Ovary (tissue), 3 donors: ENCODE measurements around the gene KRTAP10-6.

Experiments used
- POLR2A ChIP-seq: fragments of 450-650 bp; IDR thresholded peaks from one replicate; pipeline ENCODE4 v1.6.1; 2017; ENCODE audit warnings: antibody characterized with exemption, mild to moderate bottlenecking, moderate library complexity
- TF ChIP-seq, protein P1 (sequence below), 3 donors: fragments of 450-650 bp in 2 of 3; fragments of 200-600 bp in 1 of 3; IDR thresholded peaks; one replicate each; pipeline versions ENCODE4 v1.5.1 to v1.8.0; 2016 to 2022; ENCODE audit warnings: antibody characterized with exemption in 3 of 3, mild to moderate bottlenecking in 1 of 3
- donor health status: DM: no; HTN: no; CAD: no.

DNA sequence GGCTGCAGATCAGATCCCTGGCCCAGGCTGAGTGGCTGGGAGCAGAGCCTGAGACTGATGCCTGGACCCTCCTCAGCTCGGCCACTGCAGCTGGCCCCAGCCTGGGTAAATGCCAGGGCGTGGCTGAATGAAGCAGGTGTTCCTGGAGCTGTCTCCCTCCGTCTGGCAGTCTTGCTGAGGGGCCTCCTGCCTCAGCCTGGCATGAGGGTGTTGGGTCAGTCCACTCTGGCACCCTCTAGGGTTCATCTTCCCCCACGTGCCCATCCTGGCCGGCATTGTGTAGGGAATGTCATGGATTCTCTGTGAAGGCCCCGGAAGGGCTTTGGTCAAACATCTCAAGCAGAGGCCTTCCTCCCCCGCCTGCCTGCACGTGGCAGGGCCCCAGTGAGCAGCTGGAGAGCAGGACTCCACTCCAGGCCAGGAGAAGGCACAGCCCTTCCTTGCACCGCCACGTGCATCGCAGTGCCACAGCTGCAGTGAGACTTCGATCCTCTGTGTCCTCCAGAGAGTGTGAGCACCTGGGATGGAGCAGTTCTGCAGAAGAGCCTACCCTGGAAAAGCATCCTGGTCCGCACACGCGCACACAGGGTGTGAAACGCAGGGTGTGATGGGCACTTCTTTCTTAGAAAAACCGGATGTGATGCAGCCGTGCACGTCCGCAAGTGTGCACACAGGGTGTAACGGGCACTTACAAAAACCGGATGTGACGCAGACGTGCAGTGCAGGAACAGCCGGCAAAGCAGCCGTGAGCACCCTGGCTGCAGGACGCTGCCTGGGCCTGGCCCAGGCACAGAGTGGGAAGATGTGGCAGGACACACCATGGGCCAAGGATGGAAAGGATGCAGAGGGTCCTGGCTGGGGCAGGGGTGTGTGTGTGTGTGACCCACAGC lies 23.4 kb downstream of the KRTAP10-6 start:
- no peak for TF ChIP-seq POLR2A
- TF ChIP-seq, protein P1, sequence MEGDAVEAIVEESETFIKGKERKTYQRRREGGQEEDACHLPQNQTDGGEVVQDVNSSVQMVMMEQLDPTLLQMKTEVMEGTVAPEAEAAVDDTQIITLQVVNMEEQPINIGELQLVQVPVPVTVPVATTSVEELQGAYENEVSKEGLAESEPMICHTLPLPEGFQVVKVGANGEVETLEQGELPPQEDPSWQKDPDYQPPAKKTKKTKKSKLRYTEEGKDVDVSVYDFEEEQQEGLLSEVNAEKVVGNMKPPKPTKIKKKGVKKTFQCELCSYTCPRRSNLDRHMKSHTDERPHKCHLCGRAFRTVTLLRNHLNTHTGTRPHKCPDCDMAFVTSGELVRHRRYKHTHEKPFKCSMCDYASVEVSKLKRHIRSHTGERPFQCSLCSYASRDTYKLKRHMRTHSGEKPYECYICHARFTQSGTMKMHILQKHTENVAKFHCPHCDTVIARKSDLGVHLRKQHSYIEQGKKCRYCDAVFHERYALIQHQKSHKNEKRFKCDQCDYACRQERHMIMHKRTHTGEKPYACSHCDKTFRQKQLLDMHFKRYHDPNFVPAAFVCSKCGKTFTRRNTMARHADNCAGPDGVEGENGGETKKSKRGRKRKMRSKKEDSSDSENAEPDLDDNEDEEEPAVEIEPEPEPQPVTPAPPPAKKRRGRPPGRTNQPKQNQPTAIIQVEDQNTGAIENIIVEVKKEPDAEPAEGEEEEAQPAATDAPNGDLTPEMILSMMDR (IDR thresholded peaks at IDR 0.05), result no peak
